Caco-2 (cell line): ENCODE results near the gene UFC1. TPM values are rescaled to one million over a fixed set of nuclear protein-coding genes. Genes with fewer than 3 reads are reported as not detected.
A peak's percentile ranks its signal among the peaks of the same experiment; 100 is the strongest.

Experiments used
- BruUV-seq: library from RNA; stranded (reverse); fragments of 400-500 nt; replicated peaks from 2 replicates; lab custom pipeline; 2021; lab: Mats Ljungman, UMichigan
- CTCF ChIA-PET: fragments of 300-600 bp; sonication (Branson Sonifier 250); formaldehyde crosslinking; loops from one replicate; lab custom pipeline; 2022; ENCODE audit warnings: antibody characterized with exemption; lab: Charles Lee
- POLR2A ChIA-PET: fragments of 300-600 bp; sonication (Branson Sonifier 250); formaldehyde crosslinking; loops from one replicate; lab custom pipeline; 2022; ENCODE audit warnings: antibody characterized with exemption; lab: Charles Lee
- DNase-seq, 2 experiments: peaks; one replicate each; pipeline versions ENCODE4 v3.0.0 to v3.0.0-alpha.2; 2020 to 2022
- H3K27me3 ChIP-seq: replicated peaks from 2 replicates; pipeline ENCODE4 v1.6.0; 2011; ENCODE audit warnings: low read length; ENCODE audit not compliant: control insufficient read depth, insufficient read depth
- H3K36me3 ChIP-seq: 2 replicates; pipeline ENCODE4 v1.5.1; 2011; ENCODE audit warnings: low read length; ENCODE audit not compliant: control insufficient read depth, insufficient read depth
- H3K4me1 ChIP-seq: fragments of 250-450 bp; sonication (Bioruptor Pico); 2 replicates; pipeline ENCODE4 v1.5.1; 2020; ENCODE audit warnings: mild to moderate bottlenecking
- H3K4me3 ChIP-seq: 2 replicates; pipeline ENCODE4 v1.5.1; 2011; ENCODE audit warnings: low read depth, mild to moderate bottlenecking, control low read depth, low read length
- H3K9me3 ChIP-seq: fragments of 250-450 bp; sonication (Bioruptor Pico); 2 replicates; pipeline ENCODE4 v1.5.1; 2020; ENCODE audit warnings: mild to moderate bottlenecking, moderate library complexity
- H3K27ac Mint-ChIP-seq: one replicate; pipeline ENCODE4 v1.8.0; 2022; ENCODE audit warnings: mixed read lengths; ENCODE audit not compliant: unreplicated experiment
- H3K27me3 Mint-ChIP-seq: one replicate; pipeline ENCODE4 v1.8.0; 2022; ENCODE audit warnings: mixed read lengths; ENCODE audit not compliant: insufficient read depth, unreplicated experiment
- H3K36me3 Mint-ChIP-seq: one replicate; pipeline ENCODE4 v1.8.0; 2022; ENCODE audit warnings: mild to moderate bottlenecking, mixed read lengths; ENCODE audit not compliant: insufficient read depth, unreplicated experiment
- H3K4me1 Mint-ChIP-seq: one replicate; pipeline ENCODE4 v1.8.0; 2022; ENCODE audit warnings: low read depth, mixed read lengths; ENCODE audit not compliant: unreplicated experiment
- H3K4me3 Mint-ChIP-seq: one replicate; pipeline ENCODE4 v1.8.0; 2022; ENCODE audit warnings: mild to moderate bottlenecking, moderate library complexity, mixed read lengths; ENCODE audit not compliant: unreplicated experiment
- H3K9me3 Mint-ChIP-seq: one replicate; pipeline ENCODE4 v1.8.0; 2022; ENCODE audit warnings: mixed read lengths; ENCODE audit not compliant: unreplicated experiment
- CTCF ChIP-seq, 2 experiments: fragments of 200-600 bp in 1 of 2; IDR thresholded peaks; 1 replicate in 1 of 2; 2 replicates in 1 of 2; pipeline versions ENCODE4 v1.5.1 to v1.8.0; 2011 to 2022; ENCODE audit warnings: antibody characterized with exemption in 1 of 2, control low read depth in 1 of 2, inconsistent platforms in 1 of 2, low read depth in 1 of 2, low read length in 1 of 2, mild to moderate bottlenecking in 1 of 2, moderate library complexity in 1 of 2; ENCODE audit not compliant: insufficient read depth in 1 of 2, severe bottlenecking in 1 of 2, unreplicated experiment in 1 of 2
- intact Hi-C: fragments of 100-400 bp; cut with micrococcal nuclease; formaldehyde crosslinking; loops from one replicate; pipeline ENCODE4 v1.10.0; 2022; ENCODE audit not compliant: unreplicated experiment
- total RNA-seq: library from RNA; stranded (reverse); gene quantifications from 2 replicates; pipeline ENCODE4 v1.2.3, GENCODE V29; 2022

The UFC1 gene
- total RNA-seq, 1 experiment from 2014 or later = 98.2 TPM

DNA sequence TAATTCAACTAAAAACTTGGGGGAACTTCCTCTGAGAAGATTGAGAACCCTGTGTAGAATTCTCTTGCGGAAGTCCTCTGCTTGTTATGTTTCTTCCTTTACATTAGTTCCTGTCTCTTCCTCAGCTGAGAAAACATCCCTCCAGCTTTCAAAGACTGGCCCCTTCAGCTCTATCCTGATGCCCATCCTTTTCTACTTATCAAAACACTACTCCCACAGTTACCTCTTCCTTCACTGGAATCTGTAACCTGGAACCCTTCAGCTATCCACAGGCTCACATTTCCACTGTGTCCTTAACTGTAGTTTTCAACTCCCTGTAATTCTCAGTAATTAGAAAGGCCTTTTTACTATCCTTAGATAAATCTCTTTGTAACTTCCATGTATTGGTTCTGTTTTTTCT, 15.3 kb upstream of the UFC1 start:
- no peak for DNase-seq
- intact Hi-C loops = no loop called here
- H3K4me1 ChIP-seq = no peaks in the 10 kb centered on the region
- no peaks in the 10 kb centered on the region for H3K27me3 Mint-ChIP-seq
- no peak overlapping the region for H3K27ac Mint-ChIP-seq
- no peak overlapping the region for H3K4me3 ChIP-seq
- ChIA-PET POLR2A (interaction anchor here (1.1 kb wide), 1 partner anchor 17 kb away, joined by 3 read pairs; no protein-coding TSS in a partner anchor), CTCF (interaction anchor here (0.6 kb wide), 2 partner anchors 82 to 199 kb away, joined by 3 read pairs; no protein-coding TSS in a partner anchor)
- TF ChIP-seq CTCF (IDR thresholded peaks at IDR 0.05; ENCODE audit: insufficient read depth in 1 of 2, low read depth in 1 of 2, low read length in 1 of 2, severe bottlenecking in 1 of 2, unreplicated experiment in 1 of 2) = no peak
- peaks cover 17% of the 10 kb centered on the region for H3K4me1 Mint-ChIP-seq
- no peaks in the 10 kb centered on the region for H3K27me3 ChIP-seq
- no peaks in the 10 kb centered on the region for H3K9me3 ChIP-seq
- H3K9me3 Mint-ChIP-seq = no peaks in the 10 kb centered on the region
- H3K36me3 ChIP-seq = no peaks in the 10 kb centered on the region; the same call in 1 of the 2 replicates
- no peak overlapping the region for H3K4me3 Mint-ChIP-seq
- BruUV-seq = no TSS peak
- no peaks in the 10 kb centered on the region for H3K36me3 Mint-ChIP-seq

- H3K36me3 Mint-ChIP-seq = no peaks in the 10 kb centered on the region
- no peaks in the 10 kb centered on the region for H3K9me3 Mint-ChIP-seq
- peak in 1 of 2 experiments; percentile 71 for DNase-seq
- POLR2A ChIA-PET = no interaction called here
- H3K9me3 ChIP-seq = no peaks in the 10 kb centered on the region
- CTCF ChIA-PET = interaction anchor here (0.6 kb wide), 1 partner anchor 146 kb away, joined by 8 read pairs; no protein-coding TSS in a partner anchor
- peak; percentile 52 to 54 for TF ChIP-seq CTCF (IDR thresholded peaks at IDR 0.05; ENCODE audit: insufficient read depth in 1 of 2, low read depth in 1 of 2, low read length in 1 of 2, severe bottlenecking in 1 of 2, unreplicated experiment in 1 of 2)
- no peak overlapping the region for H3K4me3 ChIP-seq
- H3K4me1 ChIP-seq = no peaks in the 10 kb centered on the region
- H3K27me3 Mint-ChIP-seq = no peaks in the 10 kb centered on the region
- no peaks in the 10 kb centered on the region for H3K27me3 ChIP-seq
- H3K36me3 ChIP-seq = no peaks in the 10 kb centered on the region
- no TSS peak for BruUV-seq
- peaks cover 17% of the 10 kb centered on the region for H3K4me1 Mint-ChIP-seq
- no peak overlapping the region for H3K27ac Mint-ChIP-seq
- intact Hi-C loops = loop anchor here (1.0 kb wide), 3 partner anchors 41 to 142 kb away; partner anchors contain the start of gene KLHDC9
- no peak overlapping the region for H3K4me3 Mint-ChIP-seq
These were observed 14.0 kb upstream of the UFC1 start for GRCh38 chr1:161139766-161140165.

GRCh38 chr1:161140755-161141400, 12.9 kb upstream of the UFC1 start:
- H3K27ac Mint-ChIP-seq = no peak overlapping the region
- H3K4me1 Mint-ChIP-seq = peaks cover 17% of the 10 kb centered on the region
- no peaks in the 10 kb centered on the region for H3K9me3 ChIP-seq
- BruUV-seq = no TSS peak
- no peaks in the 10 kb centered on the region for H3K27me3 ChIP-seq
- no peaks in the 10 kb centered on the region for H3K27me3 Mint-ChIP-seq
- no peaks in the 10 kb centered on the region for H3K36me3 ChIP-seq
- CTCF ChIA-PET = no interaction called here
- POLR2A ChIA-PET = interaction anchor here (0.5 to 1.1 kb wide), 2 partner anchors 8 to 100 kb away, joined by 4 to 7 read pairs; partner anchors contain the start of gene DEDD
- intact Hi-C loops = loop anchor here (1.0 kb wide), 1 partner anchor 144 kb away; no protein-coding TSS in a partner anchor
- H3K4me3 Mint-ChIP-seq = no peak overlapping the region
- TF ChIP-seq CTCF (IDR thresholded peaks at IDR 0.05; ENCODE audit: insufficient read depth in 1 of 2, low read depth in 1 of 2, low read length in 1 of 2, severe bottlenecking in 1 of 2, unreplicated experiment in 1 of 2) = no peak
- H3K9me3 Mint-ChIP-seq = no peaks in the 10 kb centered on the region
- no peaks in the 10 kb centered on the region for H3K36me3 Mint-ChIP-seq
- no peak for DNase-seq
- no peak overlapping the region for H3K4me3 ChIP-seq
- no peaks in the 10 kb centered on the region for H3K4me1 ChIP-seq
